Osteoblast (primary cell): ENCODE results near the gene ITIH5. TPM values are rescaled to one million over a fixed set of nuclear protein-coding genes. Genes with fewer than 3 reads are reported as not detected.

Experiments used
- DNase-seq: peaks from one replicate; pipeline ENCODE4 v3.0.0; 2011; ENCODE audit warnings: low spot score, mixed read lengths; ENCODE audit not compliant: insufficient read length; ENCODE audit errors: missing footprints
- H2AFZ ChIP-seq: 2 replicates; pipeline ENCODE4 v1.6.0; 2011; ENCODE audit warnings: mild to moderate bottlenecking, low read length
- H3K27ac ChIP-seq: 2 replicates; pipeline ENCODE4 v1.5.1; 2011; ENCODE audit warnings: mild to moderate bottlenecking, low read depth, low read length, moderate library complexity
- H3K27me3 ChIP-seq: 2 replicates; pipeline ENCODE4 v1.6.0; 2012; ENCODE audit warnings: mild to moderate bottlenecking, control low read depth, inconsistent platforms, low read length, moderate library complexity; ENCODE audit not compliant: insufficient read depth
- H3K36me3 ChIP-seq: 2 replicates; pipeline ENCODE4 v1.5.1; 2011; ENCODE audit warnings: mild to moderate bottlenecking, low read length, control low read depth, moderate library complexity; ENCODE audit not compliant: insufficient read depth
- H3K4me1 ChIP-seq: 2 replicates; pipeline ENCODE4 v1.5.1; 2011; ENCODE audit warnings: mild to moderate bottlenecking, low read length, control low read depth, moderate library complexity; ENCODE audit not compliant: insufficient read depth
- H3K4me2 ChIP-seq: 2 replicates; pipeline ENCODE4 v1.6.0; 2011; ENCODE audit warnings: mild to moderate bottlenecking, low read length; ENCODE audit not compliant: insufficient read depth
- H3K4me3 ChIP-seq: fragments of 200-600 bp; sonication (generic); 3 replicates; pipeline ENCODE4 v1.5.1; 2012; ENCODE audit warnings: mild to moderate bottlenecking, low read length, inconsistent platforms; ENCODE audit not compliant: insufficient read depth
- H3K79me2 ChIP-seq: 2 replicates; pipeline ENCODE4 v1.6.0; 2012; ENCODE audit warnings: mild to moderate bottlenecking, low read length, control low read depth, inconsistent platforms; ENCODE audit not compliant: insufficient read depth
- H3K9me3 ChIP-seq: 2 replicates; pipeline ENCODE4 v1.5.1; 2011; ENCODE audit warnings: low read depth, low read length, control low read depth
- H4K20me1 ChIP-seq: 2 replicates; pipeline ENCODE4 v1.6.0; 2012; ENCODE audit warnings: mild to moderate bottlenecking, low read length, control low read depth; ENCODE audit not compliant: insufficient read depth
- CTCF ChIP-seq: IDR thresholded peaks from 2 replicates; pipeline ENCODE4 v1.5.1; 2011; ENCODE audit warnings: mild to moderate bottlenecking, low read depth, low read length, moderate library complexity; ENCODE audit errors: extremely low read depth
- total RNA-seq: library from RNA; depleted of rRNA; stranded (reverse); fragments of >200 nt; gene quantifications from 2 replicates; pipeline ENCODE4 v1.2.3, GENCODE V29; 2012

The ITIH5 gene
- total RNA-seq, 1 donor: 2.2 TPM

GRCh38 chr10:7533657-7534479, 132.9 kb downstream of the ITIH5 start:
- no peaks in the 10 kb centered on the region for H4K20me1 ChIP-seq
- DNase-seq: no peak

GRCh38 chr10:7532723-7533498, 133.9 kb downstream of the ITIH5 start:
- Histone ChIP-seq H3K36me3 (no peaks in the 10 kb centered on the region), H2AFZ (no peak overlapping the region), H3K27ac (no peak overlapping the region), H3K79me2 (no peaks in the 10 kb centered on the region), H3K4me2 (no peak overlapping the region), H3K4me1 (no peaks in the 10 kb centered on the region), H3K27me3 (no peaks in the 10 kb centered on the region), H3K4me3 (no peak overlapping the region), H3K9me3 (no peaks in the 10 kb centered on the region), H4K20me1 (no peaks in the 10 kb centered on the region)
- no peak for DNase-seq
- no peak for TF ChIP-seq CTCF

More at GRCh38 chr10:7533657-7534479, 132.9 kb downstream of the ITIH5 start:
- Histone ChIP-seq H3K4me3 (no peak overlapping the region), H2AFZ (no peak overlapping the region), H3K27ac (no peak overlapping the region), H3K79me2 (no peaks in the 10 kb centered on the region), H3K27me3 (no peaks in the 10 kb centered on the region), H3K4me1 (no peaks in the 10 kb centered on the region), H3K4me2 (no peak overlapping the region), H3K9me3 (no peaks in the 10 kb centered on the region), H3K36me3 (no peaks in the 10 kb centered on the region)
- TF ChIP-seq CTCF: no peak

- no peak overlapping the region for H3K4me3 ChIP-seq
- H3K27me3 ChIP-seq: no peaks in the 10 kb centered on the region
- H3K4me2 ChIP-seq: no peak overlapping the region
- H3K9me3 ChIP-seq: no peaks in the 10 kb centered on the region
- no peak for DNase-seq
- no peaks in the 10 kb centered on the region for H3K4me1 ChIP-seq
- no peak for TF ChIP-seq CTCF
- H4K20me1 ChIP-seq: no peaks in the 10 kb centered on the region
- H3K79me2 ChIP-seq: no peaks in the 10 kb centered on the region
- no peak overlapping the region for H3K27ac ChIP-seq
- no peak overlapping the region for H2AFZ ChIP-seq
- H3K36me3 ChIP-seq: no peaks in the 10 kb centered on the region
Observed at GRCh38 chr10:7529638-7530037, 137.1 kb downstream of the ITIH5 start.

GRCh38 chr10:7527468-7527867, 139.3 kb downstream of the ITIH5 start:
- TF ChIP-seq CTCF: no peak
- H3K27ac ChIP-seq: no peak overlapping the region
- H3K79me2 ChIP-seq: no peaks in the 10 kb centered on the region
- no peaks in the 10 kb centered on the region for H3K36me3 ChIP-seq
- H3K4me2 ChIP-seq: no peak overlapping the region
- DNase-seq: no peak
- no peaks in the 10 kb centered on the region for H4K20me1 ChIP-seq
- no peaks in the 10 kb centered on the region for H3K9me3 ChIP-seq
- H3K27me3 ChIP-seq: no peaks in the 10 kb centered on the region
- no peak overlapping the region for H2AFZ ChIP-seq
- no peaks in the 10 kb centered on the region for H3K4me1 ChIP-seq
- no peak overlapping the region for H3K4me3 ChIP-seq
